HEK293 (cell line): ENCODE data around the gene CEND1.

Source experiments
- CTCF ChIA-PET: fragments of 350-600 bp; formaldehyde crosslinking; extraction: SDS; loops from one replicate; lab custom pipeline; 2021; ENCODE audit warnings: antibody characterized with exemption; lab: Yijun Ruan, JAX
- POLR2A ChIA-PET: fragments of 300-600 bp; formaldehyde crosslinking; extraction: SDS; loops from one replicate; lab custom pipeline; 2020; ENCODE audit warnings: antibody characterized with exemption, inconsistent platforms; lab: Yijun Ruan, JAX
- H3K27ac ChIP-seq: fragments of 200-500 bp; sonication (Bioruptor generic); 2 replicates; pipeline ENCODE4 v1.5.1; 2014; ENCODE audit warnings: low read depth, low read length, control low read depth, inconsistent platforms; ENCODE audit errors: extremely low read depth
- H3K36me3 ChIP-seq, 2 experiments: fragments of 200-500 bp in 1 of 2; sonication (Bioruptor generic) in 1 of 2; 1 replicate in 1 of 2; 2 replicates in 1 of 2; pipeline ENCODE4 v1.5.1; 2014 to 2017; ENCODE audit warnings: inconsistent platforms in 2 of 2, low read length in 2 of 2; ENCODE audit not compliant: control insufficient read depth in 2 of 2, insufficient read depth in 1 of 2
- H3K4me1 ChIP-seq: fragments of 200-500 bp; sonication (Bioruptor generic); 2 replicates; pipeline ENCODE4 v1.5.1; 2014; ENCODE audit warnings: mild to moderate bottlenecking, low read length, inconsistent platforms; ENCODE audit not compliant: control insufficient read depth, insufficient read depth
- H3K4me3 ChIP-seq: 2 replicates; pipeline ENCODE4 v1.5.1; 2011; ENCODE audit warnings: low read depth, mild to moderate bottlenecking, control low read depth, low read length, moderate library complexity
- H3K9me3 ChIP-seq: fragments of 200-500 bp; sonication (Bioruptor generic); 2 replicates; pipeline ENCODE4 v1.5.1; 2014; ENCODE audit warnings: low read depth, low read length, inconsistent platforms; ENCODE audit not compliant: control insufficient read depth, insufficient read depth
- GLIS2 ChIP-seq: fragments of 450-650 bp; formaldehyde crosslinking; IDR thresholded peaks from 2 replicates; pipeline ENCODE4 v1.5.1; 2016; ENCODE audit warnings: missing biosample characterization, missing genetic modification characterization
- HOXD13 ChIP-seq: sonication (generic); formaldehyde crosslinking; IDR thresholded peaks from 2 replicates; pipeline ENCODE4 v1.8.0; 2022; ENCODE audit warnings: missing genetic modification reagents, borderline replicate concordance
- KLF1 ChIP-seq: fragments of 450-650 bp; formaldehyde crosslinking; IDR thresholded peaks from 2 replicates; pipeline ENCODE4 v1.5.1; 2016; ENCODE audit warnings: missing biosample characterization, missing genetic modification characterization
- MYNN ChIP-seq: fragments of 450-650 bp; formaldehyde crosslinking; IDR thresholded peaks from 2 replicates; pipeline ENCODE4 v1.5.1; 2016; ENCODE audit warnings: missing biosample characterization, missing genetic modification characterization, borderline replicate concordance
- PRDM10 ChIP-seq: fragments of 450-650 bp; formaldehyde crosslinking; IDR thresholded peaks from 2 replicates; pipeline ENCODE4 v1.5.1; 2016; ENCODE audit warnings: missing biosample characterization, missing genetic modification characterization
- PRDM4 ChIP-seq: fragments of 450-650 bp; formaldehyde crosslinking; IDR thresholded peaks from 2 replicates; pipeline ENCODE4 v1.5.1; 2017; ENCODE audit warnings: missing biosample characterization, missing genetic modification characterization
- SP2 ChIP-seq: fragments of 450-650 bp; formaldehyde crosslinking; IDR thresholded peaks from 2 replicates; pipeline ENCODE4 v1.5.1; 2016; ENCODE audit warnings: missing biosample characterization, missing genetic modification characterization
- ZBTB17 ChIP-seq: fragments of 450-650 bp; formaldehyde crosslinking; IDR thresholded peaks from 2 replicates; pipeline ENCODE4 v1.5.1; 2016; ENCODE audit warnings: missing biosample characterization, missing genetic modification characterization
- ZIC2 ChIP-seq: fragments of 450-650 bp; formaldehyde crosslinking; IDR thresholded peaks from 2 replicates; pipeline ENCODE4 v1.5.1; 2016; ENCODE audit warnings: missing biosample characterization, missing genetic modification characterization
- ZNF112 ChIP-seq: fragments of 450-650 bp; formaldehyde crosslinking; IDR thresholded peaks from 2 replicates; pipeline ENCODE4 v1.5.0; 2017; ENCODE audit warnings: missing biosample characterization, missing genetic modification characterization
- ZNF488 ChIP-seq: fragments of 450-650 bp; formaldehyde crosslinking; IDR thresholded peaks from 2 replicates; pipeline ENCODE4 v1.5.1; 2016; ENCODE audit warnings: missing biosample characterization, missing genetic modification characterization
- ZNF600 ChIP-seq: fragments of 450-650 bp; formaldehyde crosslinking; IDR thresholded peaks from 2 replicates; pipeline ENCODE4 v1.5.1; 2016; ENCODE audit warnings: missing biosample characterization, missing genetic modification characterization
- ZNF645 ChIP-seq: fragments of 450-650 bp; formaldehyde crosslinking; IDR thresholded peaks from 2 replicates; pipeline ENCODE4; 2016; ENCODE audit warnings: missing biosample characterization, missing genetic modification characterization
- ZNF701 ChIP-seq: fragments of 450-650 bp; formaldehyde crosslinking; IDR thresholded peaks from 2 replicates; pipeline ENCODE4 v1.5.1; 2016; ENCODE audit warnings: missing biosample characterization, missing genetic modification characterization
- TF ChIP-seq, protein P1 (sequence below): fragments of 450-650 bp; formaldehyde crosslinking; IDR thresholded peaks from 2 replicates; pipeline ENCODE4 v1.5.1; 2016; ENCODE audit warnings: missing biosample characterization, missing genetic modification characterization, low read depth
- TF ChIP-seq, protein P2 (sequence below): fragments of 450-650 bp; formaldehyde crosslinking; IDR thresholded peaks from 2 replicates; pipeline ENCODE4 v1.5.1; 2016; ENCODE audit warnings: missing biosample characterization, missing genetic modification characterization

Gene CEND1

GRCh38 chr11:829176-829846, 39.4 kb upstream of the CEND1 start:
- POLR2A ChIA-PET, result interaction anchor here (0.6 to 15.0 kb wide), 3 partner anchors 13 to 46 kb away, joined by 5 to 202 read pairs (median 70); partner anchors contain the start of genes PNPLA2, POLR2L and TSPAN4
- H3K4me1 ChIP-seq, result no peaks in the 10 kb centered on the region; the same call in 1 of the 2 replicates
- H3K27ac ChIP-seq, result no peak overlapping the region
- H3K9me3 ChIP-seq, result no peaks in the 10 kb centered on the region
- CTCF ChIA-PET, result interaction anchor here (0.8 to 1.3 kb wide), 2 partner anchors 18 to 222 kb away, joined by 3 to 5 read pairs; no protein-coding TSS in a partner anchor
- H3K4me3 ChIP-seq, result no peak overlapping the region
- peaks cover 0 to 19% of the 10 kb centered on the region in 2 experiments; a peak in 1 of 3 replicates for H3K36me3 ChIP-seq
- TF ChIP-seq ZNF701 (tag by site-specific recombination) (no peak), SP2 (peak; percentile 12; the same call in 1 of the 2 replicates)
- TF ChIP-seq, protein P1, sequence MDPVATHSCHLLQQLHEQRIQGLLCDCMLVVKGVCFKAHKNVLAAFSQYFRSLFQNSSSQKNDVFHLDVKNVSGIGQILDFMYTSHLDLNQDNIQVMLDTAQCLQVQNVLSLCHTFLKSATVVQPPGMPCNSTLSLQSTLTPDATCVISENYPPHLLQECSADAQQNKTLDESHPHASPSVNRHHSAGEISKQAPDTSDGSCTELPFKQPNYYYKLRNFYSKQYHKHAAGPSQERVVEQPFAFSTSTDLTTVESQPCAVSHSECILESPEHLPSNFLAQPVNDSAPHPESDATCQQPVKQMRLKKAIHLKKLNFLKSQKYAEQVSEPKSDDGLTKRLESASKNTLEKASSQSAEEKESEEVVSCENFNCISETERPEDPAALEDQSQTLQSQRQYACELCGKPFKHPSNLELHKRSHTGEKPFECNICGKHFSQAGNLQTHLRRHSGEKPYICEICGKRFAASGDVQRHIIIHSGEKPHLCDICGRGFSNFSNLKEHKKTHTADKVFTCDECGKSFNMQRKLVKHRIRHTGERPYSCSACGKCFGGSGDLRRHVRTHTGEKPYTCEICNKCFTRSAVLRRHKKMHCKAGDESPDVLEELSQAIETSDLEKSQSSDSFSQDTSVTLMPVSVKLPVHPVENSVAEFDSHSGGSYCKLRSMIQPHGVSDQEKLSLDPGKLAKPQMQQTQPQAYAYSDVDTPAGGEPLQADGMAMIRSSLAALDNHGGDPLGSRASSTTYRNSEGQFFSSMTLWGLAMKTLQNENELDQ, result no peak

- H3K4me3 ChIP-seq, result no peak overlapping the region
- H3K4me1 ChIP-seq, result no peaks in the 10 kb centered on the region
- no peak overlapping the region for H3K27ac ChIP-seq
- TF ChIP-seq ZNF600 (tag by site-specific recombination) (0 out of 2 replicates have a peak, but pooled peaks have one; percentile 6), MYNN (no peak), ZIC2 (tag by site-specific recombination) (0 out of 2 replicates have a peak, but pooled peaks have one; percentile 16), ZNF112 (tag by site-specific recombination) (no peak), GLIS2 (peak; percentile 29; the same call in 1 of the 2 replicates), ZBTB17 (0 out of 2 replicates have a peak, but pooled peaks have one; percentile 16), ZNF645 (tag by site-specific recombination) (no peak)
- CTCF ChIA-PET, result interaction anchor here (0.6 to 1.3 kb wide), 3 partner anchors 17 to 223 kb away, joined by 3 to 5 read pairs (median 3); no protein-coding TSS in a partner anchor
- POLR2A ChIA-PET, result interaction anchor here (1.0 to 15.0 kb wide), 4 partner anchors 8 to 38 kb away, joined by 3 to 202 read pairs (median 38); partner anchors contain the start of genes CEND1, PNPLA2, POLR2L and TSPAN4
- H3K9me3 ChIP-seq, result no peaks in the 10 kb centered on the region
- H3K36me3 ChIP-seq, result peaks cover 0 to 25% of the 10 kb centered on the region in 2 experiments; a peak in 1 of 3 replicates
These were observed 38.8 kb upstream of the CEND1 start for GRCh38 chr11:828506-829175.

DNA sequence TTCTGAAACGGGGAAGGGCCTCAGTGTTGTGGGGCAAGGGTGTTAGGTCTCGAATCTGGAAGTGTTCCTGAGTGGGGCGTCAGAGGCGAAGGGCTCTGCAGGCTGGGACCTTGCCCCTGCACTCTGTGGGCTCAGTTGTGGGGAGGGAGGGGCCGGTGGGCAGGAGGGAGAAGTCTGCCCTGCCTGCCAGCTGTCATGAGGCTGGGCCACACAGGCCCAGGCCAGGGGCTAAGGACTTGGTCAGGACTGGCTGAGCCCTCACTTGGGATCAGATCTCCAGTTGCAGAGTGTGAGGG, 38.0 kb upstream of the CEND1 start, which contains the start of gene CRACR2B:
Gene CRACR2B (plus strand): TSS at position 23 of the 296 bp plus-strand sequence. CDS start 689 bp downstream, outside the sequence.
- ChIA-PET POLR2A (interaction anchor here (1.0 to 15.0 kb wide), 4 partner anchors 9 to 38 kb away, joined by 3 to 202 read pairs (median 38); partner anchors contain the start of genes CEND1, PNPLA2, POLR2L and TSPAN4), CTCF (interaction anchor here (0.7 to 1.0 kb wide), 3 partner anchors 10 to 462 kb away, joined by 3 to 4 read pairs (median 3); no protein-coding TSS in a partner anchor)
- H3K9me3 ChIP-seq, result no peaks in the 10 kb centered on the region
- H3K4me3 ChIP-seq, result peak within 1 kb of the TSS; percentile 28
- no peak within 1 kb of the TSS for H3K27ac ChIP-seq
- H3K36me3 ChIP-seq, result peaks cover 0 to 30% of the 10 kb centered on the region in 2 experiments; a peak in 2 of 3 replicates
- no peaks in the 10 kb centered on the region for H3K4me1 ChIP-seq
- TF ChIP-seq PRDM10, result no peak
- TF ChIP-seq PRDM4 (tag by site-specific recombination), result no peak
- TF ChIP-seq, protein P2, sequence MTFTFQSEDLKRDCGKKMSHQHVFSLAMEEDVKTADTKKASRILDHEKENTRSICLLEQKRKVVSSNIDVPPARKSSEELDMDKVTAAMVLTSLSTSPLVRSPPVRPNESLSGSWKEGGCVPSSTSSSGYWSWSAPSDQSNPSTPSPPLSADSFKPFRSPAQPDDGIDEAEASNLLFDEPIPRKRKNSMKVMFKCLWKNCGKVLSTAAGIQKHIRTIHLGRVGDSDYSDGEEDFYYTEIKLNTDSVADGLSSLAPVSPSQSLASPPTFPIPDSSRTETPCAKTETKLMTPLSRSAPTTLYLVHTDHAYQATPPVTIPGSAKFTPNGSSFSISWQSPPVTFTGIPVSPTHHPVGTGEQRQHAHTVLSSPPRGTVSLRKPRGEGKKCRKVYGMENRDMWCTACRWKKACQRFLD (tag by site-specific recombination), result no peak
- no peak for TF ChIP-seq HOXD13 (CRISPR knock-in tag)
- no peak for TF ChIP-seq KLF1 (tag by site-specific recombination)
- TF ChIP-seq ZNF488 (tag by site-specific recombination), result no peak
